OCI-M1 (cell line): ENCODE data around the gene EYS.
"Not testable (repeated sequence)": the region's sequence is repeated elsewhere in the genome, so short reads cannot be mapped to it uniquely, and the experiment has no call there.

Source experiments
- DNase-seq: peaks from one replicate; lab custom pipeline; 2025; lab: John Stamatoyannopoulos, UW

EYS gene

DNA sequence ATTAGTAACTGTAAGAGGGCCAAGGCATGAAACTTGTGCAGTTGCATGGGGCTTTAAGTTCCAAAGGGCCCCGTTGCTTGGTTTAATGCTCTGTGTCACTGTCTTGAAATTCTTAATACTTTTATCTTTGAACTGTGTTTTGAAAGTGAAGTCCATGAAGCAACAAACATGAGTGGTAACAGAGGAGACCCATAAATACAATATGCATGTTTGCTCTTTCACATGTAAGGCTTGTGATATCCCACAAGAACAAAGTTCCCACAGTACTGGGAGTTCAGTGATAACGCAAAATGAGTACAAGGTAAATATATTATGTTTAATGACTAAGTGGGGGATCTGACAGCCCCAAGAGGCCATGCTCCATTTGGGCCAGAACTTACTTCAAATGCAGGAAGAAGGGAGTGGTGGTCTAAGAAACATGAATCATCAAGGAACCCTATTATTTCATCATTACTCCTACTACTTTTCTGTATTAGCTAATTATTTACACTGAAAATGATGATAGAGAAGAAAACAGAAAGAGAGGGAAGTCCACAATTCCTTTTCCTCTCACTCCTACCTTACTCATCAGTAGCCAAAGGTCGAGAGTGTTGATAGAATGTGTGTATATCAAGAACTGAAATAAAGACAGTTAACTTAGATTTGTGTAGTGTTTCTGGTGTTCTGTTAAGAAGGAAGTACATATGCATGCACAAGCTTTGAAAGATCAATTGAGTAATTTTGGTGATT is 1914.1 kb downstream of the EYS start:
- DNase-seq = no peak

DNA sequence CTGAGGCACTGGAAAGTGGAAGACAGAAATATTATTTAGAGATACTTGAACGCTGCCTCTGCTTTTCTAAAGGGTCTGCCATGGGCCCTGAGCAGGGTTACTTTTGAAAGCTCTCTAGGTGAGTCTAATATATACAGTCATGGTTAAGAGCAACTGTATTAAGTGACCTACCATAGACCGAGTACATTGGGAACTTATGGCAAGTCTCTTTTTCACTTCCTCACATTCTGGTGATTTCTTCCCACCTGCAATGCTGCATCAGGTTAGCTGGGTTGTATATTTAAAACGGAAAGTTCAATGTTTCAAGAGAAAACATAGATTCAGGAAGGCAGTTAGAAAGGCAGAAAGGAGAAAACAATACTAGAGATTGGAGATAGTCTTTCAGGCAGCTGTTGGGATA is 1916.7 kb downstream of the EYS start:
- DNase-seq = no peak

DNA sequence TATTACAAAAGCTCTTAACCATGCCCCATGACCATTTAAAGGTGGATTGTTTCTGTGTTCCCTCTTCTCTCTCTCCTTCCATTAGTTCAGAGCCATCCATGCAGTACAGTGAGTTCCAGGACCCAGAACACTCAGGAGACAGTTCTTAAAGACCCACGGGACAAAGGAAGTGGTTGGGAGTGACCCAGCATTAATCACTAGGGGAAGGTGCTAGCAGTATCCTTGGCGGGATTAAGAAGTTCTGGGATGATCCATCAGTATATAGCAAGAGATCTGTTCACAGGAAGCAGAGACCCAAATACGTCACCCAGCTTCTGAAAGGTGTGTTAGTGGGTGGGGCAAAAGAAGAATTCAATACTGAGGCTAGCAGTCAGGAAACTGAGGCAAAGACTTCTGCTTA is 1917.3 kb downstream of the EYS start:
- no peak for DNase-seq

DNA sequence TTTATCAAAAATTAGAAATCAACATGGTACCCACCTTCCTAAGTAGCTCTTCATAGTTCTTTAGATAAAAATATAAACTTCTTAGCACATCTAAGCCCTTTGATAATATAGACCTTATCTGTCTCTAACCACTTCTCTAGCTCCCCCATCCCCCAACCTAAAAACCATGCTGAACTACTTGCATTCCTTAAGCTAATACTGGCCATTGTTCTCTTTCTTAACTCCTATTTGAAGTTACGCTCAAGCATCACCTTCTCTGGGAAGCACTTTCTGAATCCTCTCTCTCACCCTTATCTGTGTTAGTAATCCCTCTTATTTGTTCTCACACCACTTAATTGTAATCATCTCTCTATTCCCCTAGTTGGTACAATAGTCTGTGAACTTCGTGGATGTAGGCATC is 1918.5 kb downstream of the EYS start:
- DNase-seq = no peak

DNA sequence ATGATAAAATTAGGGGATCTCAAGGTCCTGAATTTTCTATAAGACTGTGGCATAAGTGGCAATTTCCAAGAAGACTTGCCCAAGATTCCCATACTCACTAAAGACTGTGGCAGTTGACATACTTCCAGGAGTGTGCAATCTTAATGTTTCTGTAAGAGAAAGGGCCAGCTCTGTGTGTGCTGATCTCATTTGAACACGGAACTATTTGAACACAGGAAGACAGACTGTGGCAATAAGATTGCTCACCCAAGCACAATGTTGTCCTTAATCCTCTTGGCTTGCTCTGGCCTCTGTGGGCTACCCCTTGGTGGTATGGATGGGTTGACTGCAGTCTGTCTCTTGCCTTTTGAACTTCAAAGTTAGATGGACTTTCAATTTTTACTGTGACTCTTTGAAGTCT is 1920.0 kb downstream of the EYS start:
- no peak for DNase-seq

DNA sequence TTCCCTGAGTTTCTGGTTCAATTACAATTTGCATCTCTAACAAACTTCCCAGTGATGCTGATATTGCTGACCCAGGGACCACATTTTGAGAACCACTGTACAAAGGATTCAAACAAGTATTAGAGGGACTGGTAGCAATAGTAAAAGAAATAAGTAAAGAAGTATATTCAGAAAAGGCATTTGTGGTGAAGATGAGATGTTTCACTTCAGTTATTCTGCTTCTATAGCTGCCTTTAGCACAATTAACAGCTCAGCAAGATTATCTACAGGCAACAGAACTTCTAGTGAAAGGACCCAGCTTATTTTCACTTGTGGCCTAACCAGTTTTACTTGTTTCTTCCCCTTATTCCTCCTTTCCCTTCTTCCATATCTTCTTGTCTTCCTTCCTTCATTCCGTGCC is 1922.0 kb downstream of the EYS start:
- DNase-seq = no peak

DNA sequence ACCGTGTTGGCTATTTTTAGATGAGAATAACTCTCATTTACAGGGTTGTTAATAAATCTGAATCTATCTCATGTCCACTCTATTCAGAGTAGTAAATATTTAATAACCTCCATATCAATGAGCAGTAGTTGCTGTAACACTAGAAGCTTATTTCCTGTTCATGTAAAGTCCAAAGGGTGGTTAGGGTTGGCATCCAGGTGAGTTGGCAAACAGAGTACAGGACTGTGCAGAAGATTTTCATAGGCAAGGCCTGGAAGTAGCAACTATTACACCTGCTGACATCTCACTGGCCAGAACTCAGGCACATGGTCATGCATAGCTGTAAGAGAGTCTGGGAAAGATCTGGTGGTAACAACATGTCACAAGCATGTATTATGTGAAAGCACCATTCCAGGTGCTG is 1923.9 kb downstream of the EYS start:
- no peak for DNase-seq

DNA sequence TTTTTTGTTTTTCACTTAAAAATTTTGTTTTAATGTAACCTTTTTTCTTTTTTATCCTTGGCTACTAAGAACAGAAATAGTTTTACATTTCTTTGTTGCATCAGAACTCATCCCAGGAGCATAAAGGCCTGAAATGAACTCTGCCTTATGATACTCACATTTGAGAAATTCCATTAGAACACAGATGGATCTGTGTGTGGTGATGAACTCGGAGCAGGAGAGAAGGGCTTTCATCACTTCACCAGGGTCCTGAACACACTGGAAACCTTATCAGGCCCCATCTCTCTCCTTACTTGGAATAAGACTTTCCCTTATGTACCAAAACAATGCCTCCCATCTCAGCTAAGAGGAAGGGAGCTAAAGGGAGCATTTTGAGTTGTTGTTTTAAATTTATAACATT is 1932.1 kb downstream of the EYS start:
- DNase-seq = no peak

DNA sequence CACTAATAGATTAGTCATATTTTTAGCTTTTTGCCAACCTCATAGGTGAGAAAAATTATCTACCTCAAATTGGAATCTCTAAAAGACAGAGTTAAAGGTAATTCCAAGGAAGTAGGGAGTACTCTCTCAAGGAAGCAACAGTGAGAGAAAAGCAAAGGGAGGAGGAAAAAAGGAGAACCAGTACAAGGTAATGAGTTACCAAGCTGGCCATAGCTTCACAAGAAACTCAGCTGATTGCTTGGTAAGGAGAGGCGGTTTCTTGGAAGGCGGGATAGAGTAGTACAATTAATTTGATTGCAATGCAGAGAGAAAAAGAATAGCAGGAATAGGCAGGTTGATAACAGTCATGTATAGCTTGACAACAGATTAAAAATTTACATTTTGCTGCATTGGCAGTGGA is 1933.8 kb downstream of the EYS start:
- peak; percentile 33 for DNase-seq

DNA sequence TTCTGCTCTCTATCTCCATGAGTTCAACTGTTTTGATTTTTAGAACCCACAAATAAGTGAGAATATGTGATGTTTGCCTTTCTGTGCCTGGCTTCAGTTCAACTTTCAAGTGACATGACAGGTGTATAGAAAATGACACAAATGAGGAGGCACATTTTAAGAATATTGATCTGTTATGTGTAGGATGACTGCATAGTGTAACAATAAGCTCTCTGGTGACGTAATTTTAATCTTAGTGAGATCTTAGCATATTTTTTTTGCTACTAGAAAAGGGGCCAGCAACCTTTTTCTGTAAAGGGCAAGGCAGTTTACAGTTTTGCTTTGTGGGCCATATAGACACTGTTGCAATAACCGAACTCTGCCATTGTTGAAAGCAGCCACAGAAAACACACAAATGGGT is 1941.2 kb downstream of the EYS start:
- no peak for DNase-seq

DNA sequence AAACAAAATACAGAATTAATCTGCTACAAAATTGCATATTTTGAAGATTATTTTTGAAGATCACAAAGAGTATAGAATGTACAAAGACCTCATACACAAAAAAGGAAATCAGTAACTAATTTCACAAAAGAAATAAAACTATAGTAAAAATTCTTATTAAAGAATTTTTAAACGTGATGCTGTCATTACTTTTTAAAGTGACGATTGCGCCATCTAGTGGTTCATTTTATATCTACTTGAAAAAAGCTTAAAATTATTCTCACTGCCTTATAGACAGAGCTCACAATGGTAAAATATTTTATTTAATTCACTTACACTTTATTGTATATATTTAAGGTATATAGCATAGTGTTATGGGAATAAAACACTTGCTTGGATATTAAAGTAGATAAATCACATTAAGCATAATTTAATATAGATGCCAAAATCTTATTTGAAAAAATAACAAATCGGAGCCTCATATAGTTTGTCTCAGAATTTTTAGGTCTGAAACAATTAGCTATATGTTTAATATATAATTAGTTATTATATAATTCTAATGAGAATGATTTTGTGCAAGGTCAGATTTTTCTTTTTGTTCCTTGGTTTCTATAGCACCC is 1942.6 kb downstream of the EYS start:
- DNase-seq = peak; percentile 79

DNA sequence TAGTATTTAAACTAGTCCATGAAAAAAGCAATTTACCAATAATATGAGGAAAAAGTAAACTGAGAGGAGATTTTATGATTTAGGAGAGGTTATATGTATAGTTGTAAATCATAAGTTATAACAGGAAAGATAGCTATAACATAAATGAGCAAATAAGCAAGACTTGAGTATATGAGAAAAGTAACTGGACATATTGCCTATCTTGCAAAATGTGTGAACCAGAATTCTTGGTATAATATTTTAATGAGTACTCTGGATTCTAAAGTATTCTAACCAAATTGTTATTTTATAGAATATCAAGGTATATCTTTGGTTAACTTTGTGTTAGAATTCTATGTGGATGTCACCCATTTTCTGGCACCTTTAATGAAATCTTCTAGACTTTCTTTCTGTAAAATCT is 1946.8 kb downstream of the EYS start:
- DNase-seq = no peak

DNA sequence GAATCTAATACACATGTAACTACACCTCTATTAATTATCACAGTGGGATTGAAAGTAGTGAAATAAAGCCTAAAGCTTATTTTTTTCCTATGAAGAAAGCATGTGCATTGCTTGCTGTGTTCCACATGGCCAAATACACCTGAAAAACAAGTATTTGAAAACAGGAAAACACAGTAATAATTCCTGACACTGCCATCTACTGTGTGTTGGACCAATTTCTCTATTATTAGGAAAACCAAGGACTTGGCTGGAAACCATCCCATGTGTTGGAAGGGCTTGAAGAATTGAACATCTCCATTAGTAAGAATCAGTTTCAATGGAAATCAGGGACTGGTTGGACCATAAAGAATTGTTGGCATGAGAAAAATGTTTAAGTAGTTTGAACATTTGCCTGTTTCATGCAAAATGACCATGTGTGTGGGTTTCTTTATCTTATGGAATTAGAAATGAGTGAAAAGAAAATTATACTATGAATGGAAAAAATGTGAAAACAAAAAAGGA is 1947.4 kb downstream of the EYS start:
- no peak for DNase-seq

DNA sequence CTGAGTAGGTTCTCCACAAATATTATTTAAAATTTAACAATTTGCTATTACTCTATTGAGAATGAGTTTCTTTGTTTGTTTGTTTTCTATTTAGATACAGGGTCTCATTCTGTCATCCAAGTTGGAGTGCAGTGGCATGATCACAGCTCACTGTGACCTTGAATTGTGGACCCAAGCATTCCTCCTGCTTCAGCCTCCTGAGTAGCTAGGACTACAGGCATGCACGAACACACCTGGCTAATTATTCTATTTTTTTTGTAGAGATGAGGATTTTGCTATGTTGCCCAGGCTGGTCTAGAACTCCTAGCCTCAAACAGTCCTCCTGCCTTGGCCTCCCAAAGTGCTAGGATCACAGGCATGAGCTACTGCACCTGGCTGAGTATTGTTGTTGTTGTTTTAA is 1949.2 kb downstream of the EYS start:
- DNase-seq = no peak

DNA sequence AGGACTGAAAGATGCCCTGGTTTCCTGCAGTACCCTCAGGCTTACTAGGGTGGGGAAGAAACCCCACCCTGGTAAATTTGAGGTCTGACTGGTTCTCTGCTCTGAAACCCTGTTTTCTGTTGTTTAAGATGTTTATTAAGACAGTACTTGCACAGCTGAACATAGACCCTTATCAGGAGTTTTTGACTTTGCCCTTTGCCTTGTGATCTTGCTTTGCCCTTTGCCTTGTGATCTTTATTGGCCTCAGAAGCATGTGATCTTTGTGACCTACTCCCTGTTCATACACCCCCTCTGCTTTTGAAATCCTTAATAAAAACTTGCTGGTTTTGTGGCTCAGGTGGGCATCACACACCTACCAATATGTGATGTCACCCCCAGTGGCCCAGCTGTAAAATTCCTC is 1949.8 kb downstream of the EYS start:
- DNase-seq = not testable (repeated sequence)

DNA sequence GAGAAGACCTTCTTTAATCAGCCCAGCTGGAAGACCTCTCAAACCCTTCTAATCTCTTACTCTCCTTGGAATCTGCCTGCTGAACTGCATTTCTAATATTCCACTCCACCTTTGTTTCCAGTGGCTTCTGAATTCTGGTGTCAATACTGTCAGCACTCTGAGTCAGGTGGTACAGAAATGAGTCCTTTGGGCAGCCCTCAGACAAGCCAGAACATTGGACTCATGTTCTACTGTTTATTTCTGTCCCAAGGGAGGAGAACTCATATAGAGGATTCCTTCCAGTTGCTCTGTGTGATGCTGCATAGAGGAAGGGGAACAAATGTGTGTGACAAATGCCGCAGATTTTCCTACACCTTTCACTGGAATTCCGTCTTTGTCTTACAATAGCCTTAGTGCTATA is 1956.6 kb downstream of the EYS start:
- DNase-seq = no peak

DNA sequence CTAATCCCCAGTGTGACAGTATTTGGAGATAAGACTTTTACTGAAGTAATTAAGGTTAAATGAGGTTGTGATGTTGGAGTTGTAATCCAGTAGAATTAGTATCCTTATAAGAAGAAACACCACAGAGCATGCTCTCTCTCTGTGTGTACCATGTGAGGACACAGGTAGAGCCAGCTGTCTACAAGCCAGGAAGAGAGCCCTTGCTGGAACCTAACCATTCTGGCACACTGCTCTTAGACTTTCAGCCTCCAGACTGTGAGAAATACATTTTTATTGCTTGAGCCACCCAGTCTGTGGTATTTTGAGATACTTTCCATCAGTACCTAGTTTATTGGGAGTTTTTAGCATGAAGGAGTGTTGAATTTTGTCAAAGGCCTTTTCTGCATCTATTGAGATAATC is 1961.2 kb downstream of the EYS start:
- no peak for DNase-seq

DNA sequence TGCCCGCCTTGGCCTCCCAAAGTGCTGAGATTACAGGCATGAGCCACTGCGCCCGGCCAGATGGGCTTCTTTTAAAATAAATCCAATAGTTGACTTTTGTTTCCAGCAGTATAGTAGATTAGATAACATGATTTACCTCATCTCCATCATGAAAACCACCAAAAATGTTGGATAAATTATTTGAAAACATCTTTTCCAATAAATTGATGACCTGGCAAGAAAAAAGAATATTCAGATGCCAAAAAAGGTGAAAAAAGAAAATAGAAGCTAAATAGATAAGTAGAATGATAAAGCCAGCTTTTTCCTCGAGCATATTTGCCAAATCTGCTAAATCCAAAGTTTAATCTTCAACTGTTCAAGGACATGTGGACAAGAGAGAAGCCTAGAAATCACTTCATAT is 1962.2 kb downstream of the EYS start:
- no peak for DNase-seq

DNA sequence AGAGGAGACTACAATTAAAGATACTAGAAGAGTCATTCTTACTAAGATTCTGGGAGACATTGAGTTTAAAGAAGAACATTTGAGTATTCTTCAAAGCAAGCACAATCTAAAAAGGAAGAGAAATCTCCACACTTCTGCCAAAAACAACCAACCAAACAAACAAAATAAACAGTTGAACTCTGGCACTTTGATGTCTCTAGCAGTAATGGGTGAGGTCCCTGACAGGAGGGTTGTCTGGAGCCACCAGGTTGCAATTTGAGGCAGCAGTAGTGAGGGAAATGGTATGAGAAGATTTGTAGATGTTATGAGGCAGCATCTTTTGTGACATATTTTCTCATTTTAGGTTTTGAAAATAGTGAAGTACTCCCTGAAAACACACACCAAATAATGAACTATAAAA is 1963.3 kb downstream of the EYS start:
- no peak for DNase-seq

DNA sequence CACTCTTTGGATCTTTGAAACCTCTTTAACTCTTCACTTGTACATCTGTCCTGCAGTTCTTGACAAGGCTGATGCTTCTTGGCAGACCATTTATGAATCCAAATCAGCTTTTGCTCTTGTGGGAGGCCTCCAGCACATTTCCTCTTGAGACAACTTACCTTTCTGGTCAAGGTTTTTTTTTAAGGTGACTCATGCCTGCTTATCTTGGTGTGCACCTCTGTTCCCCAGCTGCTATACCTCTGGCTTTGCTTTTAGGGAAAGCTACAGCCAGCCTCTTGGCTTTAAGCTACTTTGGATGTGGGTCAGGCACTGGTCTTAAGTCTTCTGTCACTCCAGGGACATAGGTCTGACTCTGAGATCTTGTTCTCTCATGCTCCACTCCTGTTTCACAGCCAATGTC is 1965.0 kb downstream of the EYS start:
- DNase-seq = no peak

DNA sequence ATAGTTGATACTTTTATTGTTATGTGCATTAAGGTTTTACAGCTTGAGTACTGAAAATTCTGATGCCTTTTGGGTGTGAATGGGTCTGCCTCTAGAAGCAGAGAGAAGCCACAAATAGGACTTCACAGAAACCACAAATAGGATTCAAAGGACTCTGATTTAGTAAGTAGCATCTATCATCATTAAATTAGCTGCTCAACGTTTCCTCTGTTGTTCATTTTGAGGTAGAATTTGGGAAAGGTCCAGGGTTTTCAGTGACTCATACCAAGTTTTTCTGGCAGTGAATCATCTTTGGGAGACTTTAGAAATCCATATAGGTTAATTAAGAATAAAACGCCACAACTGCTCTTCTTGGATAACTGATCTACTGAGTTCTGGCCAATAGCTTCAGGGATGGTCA is 1966.3 kb downstream of the EYS start:
- no peak for DNase-seq

DNA sequence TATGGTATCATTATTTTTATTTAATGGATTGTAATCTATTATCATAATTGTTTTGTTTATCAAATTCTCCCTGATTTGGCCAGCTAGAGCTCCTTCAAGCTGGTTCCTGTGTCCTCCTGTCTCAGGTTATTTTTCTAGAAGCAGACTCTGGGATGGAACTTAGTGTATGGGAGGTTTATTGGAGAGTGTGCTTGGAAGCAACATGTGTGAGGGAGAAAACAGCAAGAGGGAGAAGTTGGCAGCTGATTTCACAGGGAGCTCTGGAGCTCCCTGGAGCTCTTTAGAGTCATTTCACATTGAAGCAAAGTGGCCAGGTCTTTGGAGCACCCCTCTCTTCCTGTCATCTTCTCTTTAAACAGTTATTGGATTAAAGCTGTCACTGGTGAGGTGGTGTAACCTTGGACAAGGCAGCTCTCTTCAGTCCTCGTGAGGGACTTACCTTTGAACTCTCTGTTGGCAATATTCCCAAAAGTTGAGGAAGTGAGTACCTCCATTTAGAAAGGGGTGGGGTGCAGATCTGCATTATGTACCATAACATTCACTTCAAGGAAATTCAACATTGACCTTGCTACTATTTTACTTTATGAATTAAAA is 1967.8 kb downstream of the EYS start:
- DNase-seq = no peak

DNA sequence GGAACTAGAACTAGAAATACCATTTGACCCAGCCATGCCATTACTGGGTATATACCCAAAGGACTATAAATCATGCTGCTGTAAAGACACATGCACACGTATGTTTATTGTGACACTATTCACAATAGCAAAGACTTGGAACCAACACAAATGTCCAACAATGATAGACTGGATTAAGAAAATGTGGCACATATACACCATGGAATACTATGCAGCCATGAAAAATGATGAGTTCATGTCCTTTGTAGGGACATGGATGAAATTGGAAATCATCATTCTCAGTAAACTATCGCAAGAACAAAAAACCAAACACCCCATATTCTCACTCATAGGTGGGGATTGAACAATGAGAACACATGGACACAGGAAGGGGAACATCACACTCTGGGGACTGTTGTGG is 1968.8 kb downstream of the EYS start:
- not testable (repeated sequence) for DNase-seq

DNA sequence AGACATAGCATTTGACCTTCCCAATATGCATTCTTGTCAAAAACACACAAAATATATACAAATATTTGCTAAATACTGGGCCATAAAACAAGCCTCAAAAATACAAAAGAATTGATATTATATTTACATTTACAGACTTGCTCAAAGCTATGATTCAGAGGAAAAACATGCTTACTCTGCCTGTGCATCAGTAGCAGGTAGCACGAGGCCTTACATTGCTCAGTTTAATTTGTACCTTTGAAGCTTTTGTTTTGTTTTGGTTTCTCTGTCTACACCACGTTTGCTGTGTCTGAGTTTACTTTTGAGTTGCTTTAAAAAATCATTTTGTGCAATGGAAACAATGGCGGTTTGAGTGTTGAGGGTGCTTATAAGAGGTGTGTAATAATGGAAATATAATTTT is 1972.1 kb downstream of the EYS start:
- DNase-seq = no peak
